HepG2 (cell line): ENCODE results near the gene STIP1. TPM values are rescaled to one million over a fixed set of nuclear protein-coding genes. Genes with fewer than 3 reads are reported as not detected.

Experiments used
- CC2D1A ChIP-seq: sonication (generic); formaldehyde crosslinking; IDR thresholded peaks from 2 replicates; pipeline ENCODE4 v1.8.1; 2023; ENCODE audit warnings: mild to moderate bottlenecking, missing genetic modification reagents
- NRL ChIP-seq: sonication (generic); formaldehyde crosslinking; IDR thresholded peaks from 2 replicates; pipeline ENCODE4 v1.5.0; 2020; ENCODE audit warnings: missing genetic modification reagents, mild to moderate bottlenecking, moderate library complexity, borderline replicate concordance
- ZNF768 ChIP-seq: sonication (generic); formaldehyde crosslinking; IDR thresholded peaks from 2 replicates; pipeline ENCODE4 v1.4.0; 2020; ENCODE audit warnings: missing genetic modification reagents
- ZNF781 ChIP-seq: sonication (generic); formaldehyde crosslinking; IDR thresholded peaks from 2 replicates; pipeline ENCODE4 v1.5.1; 2020; ENCODE audit warnings: borderline replicate concordance, mild to moderate bottlenecking, missing genetic modification reagents; ENCODE audit errors: not compliant biosample characterization
- ZSCAN21 ChIP-seq: sonication (generic); formaldehyde crosslinking; IDR thresholded peaks from 2 replicates; pipeline ENCODE4 v1.8.0; 2022; ENCODE audit warnings: mild to moderate bottlenecking, missing genetic modification reagents, moderate library complexity, borderline replicate concordance
- polyA plus RNA-seq, 8 experiments: library from polyadenylated mRNA; depleted of rRNA in 3 of 8; stranded (reverse) in 7 of 8; unstranded in 1 of 8; fragments of >200 nt; fragmentation: Illumina TruSeq in 4 of 8; extraction: Trizol in 4 of 8; gene quantifications; 2 replicates each; pipeline versions ENCODE4 v1.2.1 to v1.2.3, GENCODE V29; 2011 to 2016; ENCODE audit warnings: low read depth in 4 of 8, missing spikeins in 1 of 8, mixed read lengths in 1 of 8; ENCODE audit not compliant: insufficient read depth in 1 of 8
- total RNA-seq, 5 experiments: library from RNA; depleted of rRNA; stranded (reverse); fragments of >200 nt; fragmentation: Illumina TruSeq; extraction: Trizol; gene quantifications; 2 replicates each; pipeline ENCODE4 v1.2.3, GENCODE V29; 2016; ENCODE audit warnings: low read depth in 1 of 5
- TF ChIP-seq, protein P1 (sequence below): conservative IDR thresholded peaks from 2 replicates; pipeline ENCODE4 v1.6.1; 2018; ENCODE audit warnings: missing genetic modification reagents
- TF ChIP-seq, protein P2 (sequence below): sonication (generic); formaldehyde crosslinking; IDR thresholded peaks from 2 replicates; pipeline ENCODE4 v1.8.0; 2023; ENCODE audit warnings: mild to moderate bottlenecking, missing genetic modification reagents
- TF ChIP-seq, protein P3 (sequence below), 2 experiments: sonication (generic) in 1 of 2; formaldehyde crosslinking in 1 of 2; IDR thresholded peaks; 2 replicates each; pipeline versions ENCODE4 v1.4.0 to v1.6.1; 2016 to 2020; ENCODE audit warnings: borderline replicate concordance in 1 of 2, low read depth in 1 of 2, mild to moderate bottlenecking in 1 of 2, missing genetic modification reagents in 1 of 2
- TF ChIP-seq, protein P4 (sequence below): IDR thresholded peaks from 2 replicates; pipeline ENCODE4 v1.6.1; 2016
- TF ChIP-seq, protein P5 (sequence below): sonication (generic); formaldehyde crosslinking; IDR thresholded peaks from 2 replicates; pipeline ENCODE4 v1.8.0; 2022; ENCODE audit warnings: missing genetic modification reagents, mild to moderate bottlenecking, inconsistent platforms, borderline replicate concordance
- TF ChIP-seq, protein P6 (sequence below): sonication (generic); formaldehyde crosslinking; IDR thresholded peaks from 2 replicates; pipeline ENCODE4 v1.4.0; 2020; ENCODE audit warnings: mild to moderate bottlenecking, missing genetic modification reagents

Gene STIP1
- total and polyA plus RNA-seq, 2 of the 13 experiments (the other 11 are each of a cell fraction or from before 2014, with no cell fraction given): 81.1 to 217 TPM

DNA sequence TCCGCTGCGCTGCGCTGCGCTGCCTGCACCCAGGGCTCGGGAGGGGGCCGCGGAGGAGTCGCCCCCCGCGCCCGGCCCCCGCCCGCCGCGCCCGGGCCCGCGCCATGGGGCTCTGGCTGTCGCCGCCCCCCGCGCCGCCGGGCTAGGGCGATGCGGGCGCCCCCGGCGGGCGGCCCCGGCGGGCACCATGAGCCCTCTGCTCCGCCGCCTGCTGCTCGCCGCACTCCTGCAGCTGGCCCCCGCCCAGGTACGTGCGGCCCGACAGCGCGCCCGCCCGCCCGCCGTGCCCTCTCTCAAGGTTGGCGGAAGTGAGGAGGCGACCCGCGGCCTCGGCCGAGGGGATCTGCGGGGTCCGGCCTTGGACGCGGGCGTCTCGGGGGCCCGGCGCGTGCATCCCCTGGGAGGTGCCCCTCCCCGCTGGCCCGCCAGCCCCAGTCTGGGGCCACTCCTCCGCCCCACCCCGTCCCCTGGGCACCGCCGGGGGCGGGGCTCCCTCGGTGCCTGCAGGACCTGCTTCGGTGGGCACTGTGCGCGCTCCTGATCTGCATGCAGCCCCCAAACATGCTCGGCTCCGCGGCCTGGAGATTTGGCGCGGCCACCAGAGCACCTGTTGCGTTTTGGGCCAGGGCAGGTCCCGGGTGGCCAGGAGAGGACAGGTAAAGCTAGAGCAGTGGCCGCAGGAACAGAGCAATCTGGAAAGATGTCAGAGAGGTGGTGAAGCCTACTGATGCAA lies 48.8 kb downstream of the STIP1 start (continued):
- TF ChIP-seq, protein P1, sequence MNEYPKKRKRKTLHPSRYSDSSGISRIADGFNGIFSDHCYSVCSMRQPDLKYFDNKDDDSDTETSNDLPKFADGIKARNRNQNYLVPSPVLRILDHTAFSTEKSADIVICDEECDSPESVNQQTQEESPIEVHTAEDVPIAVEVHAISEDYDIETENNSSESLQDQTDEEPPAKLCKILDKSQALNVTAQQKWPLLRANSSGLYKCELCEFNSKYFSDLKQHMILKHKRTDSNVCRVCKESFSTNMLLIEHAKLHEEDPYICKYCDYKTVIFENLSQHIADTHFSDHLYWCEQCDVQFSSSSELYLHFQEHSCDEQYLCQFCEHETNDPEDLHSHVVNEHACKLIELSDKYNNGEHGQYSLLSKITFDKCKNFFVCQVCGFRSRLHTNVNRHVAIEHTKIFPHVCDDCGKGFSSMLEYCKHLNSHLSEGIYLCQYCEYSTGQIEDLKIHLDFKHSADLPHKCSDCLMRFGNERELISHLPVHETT (CRISPR knock-in tag): peak; percentile 79; the same call in 1 of the 2 replicates
- TF ChIP-seq CC2D1A (no peak), ZNF781 (no peak), ZSCAN21 (CRISPR knock-in tag) (peak; percentile 56; the same call in 1 of the 2 replicates), ZNF768 (peak; percentile 7; the same call in 1 of the 2 replicates), NRL (peak; percentile 75; the same call in 1 of the 2 replicates)
- TF ChIP-seq, protein P2, sequence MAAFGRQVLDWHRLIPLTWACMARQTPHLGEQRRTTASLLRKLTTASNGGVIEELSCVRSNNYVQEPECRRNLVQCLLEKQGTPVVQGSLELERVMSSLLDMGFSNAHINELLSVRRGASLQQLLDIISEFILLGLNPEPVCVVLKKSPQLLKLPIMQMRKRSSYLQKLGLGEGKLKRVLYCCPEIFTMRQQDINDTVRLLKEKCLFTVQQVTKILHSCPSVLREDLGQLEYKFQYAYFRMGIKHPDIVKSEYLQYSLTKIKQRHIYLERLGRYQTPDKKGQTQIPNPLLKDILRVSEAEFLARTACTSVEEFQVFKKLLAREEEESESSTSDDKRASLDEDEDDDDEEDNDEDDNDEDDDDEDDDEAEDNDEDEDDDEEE: peak; percentile 53; the same call in 1 of the 2 replicates
- TF ChIP-seq, protein P3, sequence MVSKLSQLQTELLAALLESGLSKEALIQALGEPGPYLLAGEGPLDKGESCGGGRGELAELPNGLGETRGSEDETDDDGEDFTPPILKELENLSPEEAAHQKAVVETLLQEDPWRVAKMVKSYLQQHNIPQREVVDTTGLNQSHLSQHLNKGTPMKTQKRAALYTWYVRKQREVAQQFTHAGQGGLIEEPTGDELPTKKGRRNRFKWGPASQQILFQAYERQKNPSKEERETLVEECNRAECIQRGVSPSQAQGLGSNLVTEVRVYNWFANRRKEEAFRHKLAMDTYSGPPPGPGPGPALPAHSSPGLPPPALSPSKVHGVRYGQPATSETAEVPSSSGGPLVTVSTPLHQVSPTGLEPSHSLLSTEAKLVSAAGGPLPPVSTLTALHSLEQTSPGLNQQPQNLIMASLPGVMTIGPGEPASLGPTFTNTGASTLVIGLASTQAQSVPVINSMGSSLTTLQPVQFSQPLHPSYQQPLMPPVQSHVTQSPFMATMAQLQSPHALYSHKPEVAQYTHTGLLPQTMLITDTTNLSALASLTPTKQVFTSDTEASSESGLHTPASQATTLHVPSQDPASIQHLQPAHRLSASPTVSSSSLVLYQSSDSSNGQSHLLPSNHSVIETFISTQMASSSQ (IDR thresholded peaks at IDR 0.05; ENCODE audit: low read depth): no peak
- TF ChIP-seq, protein P3 (CRISPR knock-in tag; IDR thresholded peaks at IDR 0.05; ENCODE audit: borderline replicate concordance): no peak
- TF ChIP-seq, protein P4, sequence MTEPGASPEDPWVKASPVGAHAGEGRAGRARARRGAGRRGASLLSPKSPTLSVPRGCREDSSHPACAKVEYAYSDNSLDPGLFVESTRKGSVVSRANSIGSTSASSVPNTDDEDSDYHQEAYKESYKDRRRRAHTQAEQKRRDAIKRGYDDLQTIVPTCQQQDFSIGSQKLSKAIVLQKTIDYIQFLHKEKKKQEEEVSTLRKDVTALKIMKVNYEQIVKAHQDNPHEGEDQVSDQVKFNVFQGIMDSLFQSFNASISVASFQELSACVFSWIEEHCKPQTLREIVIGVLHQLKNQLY (CRISPR knock-in tag): 0 out of 2 replicates have a peak, but pooled peaks have one; percentile 12
- TF ChIP-seq, protein P5, sequence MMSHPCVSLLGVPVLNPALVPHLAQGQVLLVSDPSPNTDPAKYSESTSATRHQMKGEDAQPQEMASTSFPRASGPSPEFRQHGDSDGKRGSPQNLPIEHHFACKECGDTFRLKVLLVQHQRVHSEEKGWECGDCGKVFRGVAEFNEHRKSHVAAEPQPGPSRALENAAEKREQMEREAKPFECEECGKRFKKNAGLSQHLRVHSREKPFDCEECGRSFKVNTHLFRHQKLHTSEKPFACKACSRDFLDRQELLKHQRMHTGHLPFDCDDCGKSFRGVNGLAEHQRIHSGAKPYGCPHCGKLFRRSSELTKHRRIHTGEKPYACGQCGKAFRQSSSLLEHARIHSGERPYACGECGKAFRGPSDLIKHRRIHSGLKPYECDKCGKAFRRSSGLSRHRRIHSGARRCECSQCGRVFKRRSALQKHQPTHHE (CRISPR knock-in tag): no peak
- TF ChIP-seq, protein P6, sequence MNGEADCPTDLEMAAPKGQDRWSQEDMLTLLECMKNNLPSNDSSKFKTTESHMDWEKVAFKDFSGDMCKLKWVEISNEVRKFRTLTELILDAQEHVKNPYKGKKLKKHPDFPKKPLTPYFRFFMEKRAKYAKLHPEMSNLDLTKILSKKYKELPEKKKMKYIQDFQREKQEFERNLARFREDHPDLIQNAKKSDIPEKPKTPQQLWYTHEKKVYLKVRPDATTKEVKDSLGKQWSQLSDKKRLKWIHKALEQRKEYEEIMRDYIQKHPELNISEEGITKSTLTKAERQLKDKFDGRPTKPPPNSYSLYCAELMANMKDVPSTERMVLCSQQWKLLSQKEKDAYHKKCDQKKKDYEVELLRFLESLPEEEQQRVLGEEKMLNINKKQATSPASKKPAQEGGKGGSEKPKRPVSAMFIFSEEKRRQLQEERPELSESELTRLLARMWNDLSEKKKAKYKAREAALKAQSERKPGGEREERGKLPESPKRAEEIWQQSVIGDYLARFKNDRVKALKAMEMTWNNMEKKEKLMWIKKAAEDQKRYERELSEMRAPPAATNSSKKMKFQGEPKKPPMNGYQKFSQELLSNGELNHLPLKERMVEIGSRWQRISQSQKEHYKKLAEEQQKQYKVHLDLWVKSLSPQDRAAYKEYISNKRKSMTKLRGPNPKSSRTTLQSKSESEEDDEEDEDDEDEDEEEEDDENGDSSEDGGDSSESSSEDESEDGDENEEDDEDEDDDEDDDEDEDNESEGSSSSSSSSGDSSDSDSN (CRISPR knock-in tag): peak; percentile 55; the same call in 1 of the 2 replicates
